NOMO-1 treated with dmso at 0.1 percent for 144 hours (cell line): Measurements from ENCODE around the gene FDCSP.
"Not testable (repeated sequence)": the region's sequence is repeated elsewhere in the genome, so short reads cannot be mapped to it uniquely, and the experiment has no call there.

Experiments
- DNase-seq: peaks from one replicate; lab custom pipeline; 2025; ENCODE audit not compliant: unreplicated experiment; lab: John Stamatoyannopoulos, UW

The FDCSP gene

DNA sequence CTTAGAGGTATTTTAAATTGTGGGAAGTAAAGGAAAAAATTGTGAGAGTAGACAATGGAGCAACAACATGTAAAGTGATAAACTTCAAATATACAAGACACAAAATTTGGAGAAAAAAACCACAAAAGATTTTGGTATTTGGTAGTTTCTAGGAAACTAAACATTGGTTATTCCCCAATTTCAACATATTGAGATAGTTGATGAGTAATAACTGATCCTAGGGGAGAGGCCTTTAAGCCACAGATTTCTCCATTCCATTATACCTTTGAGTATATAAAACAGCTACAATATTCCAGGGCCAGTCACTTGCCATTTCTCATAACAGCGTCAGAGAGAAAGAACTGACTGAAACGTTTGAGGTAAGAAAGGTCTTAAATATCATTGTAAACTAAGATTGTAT, at the start of gene FDCSP:
TSS of gene FDCSP (plus strand) at position 301 of the 400 bp plus-strand sequence. CDS start 5,071 bp downstream, outside the sequence.
- DNase-seq, result no peak

DNA sequence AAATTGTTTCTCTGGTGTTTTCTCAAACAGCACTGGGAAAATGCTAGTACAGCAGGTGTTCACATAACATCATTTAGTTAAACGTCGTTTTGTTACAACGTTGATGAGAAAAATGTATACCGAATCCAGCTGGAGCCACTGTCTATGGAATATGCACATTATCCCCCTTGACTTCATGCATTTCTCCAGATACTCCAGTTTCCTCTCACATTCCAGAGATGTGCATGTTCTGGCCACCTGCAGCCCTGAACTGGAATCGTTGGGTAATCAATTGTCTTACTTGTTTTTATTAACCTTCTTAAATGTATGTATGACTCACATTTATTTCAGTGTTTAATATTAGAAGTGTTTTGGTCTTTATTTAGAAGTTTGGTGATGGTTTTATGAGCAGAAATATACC, 48.8 kb upstream of the FDCSP start:
- no peak for DNase-seq

DNA sequence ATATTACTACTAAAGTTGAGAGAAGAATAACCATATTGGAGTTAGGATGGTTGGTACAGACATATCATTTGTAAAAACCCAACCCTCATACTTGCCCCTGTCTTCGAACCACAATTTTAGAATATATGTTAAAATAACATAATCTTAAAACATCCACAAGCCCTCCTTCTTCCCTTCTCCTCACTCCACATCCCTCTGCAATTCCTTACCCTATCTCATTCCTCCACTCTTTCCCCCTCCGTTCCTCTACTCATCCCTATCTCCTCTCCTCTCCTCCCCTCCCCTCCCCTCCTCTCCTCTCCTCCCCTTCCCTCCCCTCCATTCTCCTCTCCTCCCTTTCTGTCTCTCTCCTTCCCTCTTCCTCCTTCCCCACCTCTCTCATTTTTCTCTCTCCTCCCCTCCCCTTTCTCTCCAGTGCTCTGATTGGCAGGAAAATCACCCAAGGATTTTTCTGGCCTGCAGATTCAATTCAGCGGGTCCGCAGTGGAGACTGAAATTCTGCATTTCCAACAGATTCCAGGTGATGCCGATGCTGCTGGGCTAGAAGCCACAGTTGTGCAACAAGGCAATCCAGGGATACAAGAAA, 47.8 kb upstream of the FDCSP start:
- no peak for DNase-seq

DNA sequence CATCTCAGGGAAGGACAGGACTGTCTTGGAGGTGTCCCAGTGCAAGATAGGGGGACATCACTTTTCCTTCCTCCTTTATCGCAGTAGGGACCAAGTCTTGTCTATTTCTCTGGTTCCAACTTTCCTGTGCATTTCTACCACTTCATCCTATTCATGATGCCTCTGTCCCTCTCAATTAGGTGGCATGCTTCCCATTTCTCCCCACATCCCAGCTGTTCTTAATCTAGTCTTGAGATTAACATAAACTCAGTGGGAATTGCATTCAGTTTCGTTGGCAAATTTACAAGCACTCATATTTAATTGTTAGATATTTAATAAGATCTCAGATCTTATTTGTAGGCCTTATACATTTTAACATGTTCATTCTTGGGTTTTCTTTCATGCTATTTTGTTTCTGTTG, 46.1 kb upstream of the FDCSP start:
- no peak for DNase-seq

DNA sequence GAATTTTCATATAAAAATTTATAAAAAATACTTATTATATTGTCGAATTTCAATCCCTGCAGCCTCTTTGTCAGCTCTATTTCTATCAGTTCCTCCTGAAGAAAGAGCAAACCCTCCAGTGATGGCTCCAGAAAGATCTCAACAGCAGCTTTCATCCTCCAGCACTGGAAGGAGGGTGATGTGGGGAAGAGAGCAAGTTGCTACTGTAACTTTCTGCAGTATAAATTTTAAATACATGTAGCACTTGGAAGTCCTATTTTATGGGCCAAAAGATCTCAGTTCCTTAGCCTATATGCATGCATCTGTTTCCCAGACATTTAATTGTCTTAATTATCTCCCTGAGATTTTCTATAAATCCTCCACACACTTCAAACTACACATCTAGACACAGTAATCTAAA, 44.1 kb upstream of the FDCSP start:
- no peak for DNase-seq

DNA sequence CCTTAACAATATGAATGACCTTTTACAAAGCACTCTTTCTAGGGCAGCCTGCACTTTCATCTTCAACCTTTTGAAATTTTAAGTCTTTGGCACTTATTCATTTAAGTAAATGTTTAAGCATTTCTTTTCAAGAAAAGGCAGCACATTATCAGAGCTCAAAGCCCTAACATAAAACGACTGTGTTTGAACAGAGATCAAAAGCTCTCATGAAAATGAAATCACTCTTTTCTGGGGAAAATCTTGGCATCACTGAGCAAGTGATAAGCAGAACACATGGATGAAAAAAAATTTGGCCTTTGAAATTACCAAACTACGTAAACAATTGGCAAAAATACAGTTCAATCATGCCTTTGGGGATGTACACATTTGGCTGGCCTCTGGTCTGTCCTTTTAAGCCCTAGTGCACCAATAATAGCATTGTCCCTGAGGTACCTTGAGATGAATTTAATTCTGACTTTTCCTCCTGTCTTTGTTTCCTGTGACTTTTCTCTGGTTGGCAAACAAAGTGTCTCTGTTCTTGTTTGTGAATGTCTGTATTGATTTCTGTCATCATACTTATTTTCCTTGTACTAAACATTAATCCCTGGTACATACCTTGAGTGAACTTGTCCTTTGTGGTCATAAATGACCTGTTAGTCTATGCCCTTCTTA, 43.3 kb upstream of the FDCSP start:
- no peak for DNase-seq

DNA sequence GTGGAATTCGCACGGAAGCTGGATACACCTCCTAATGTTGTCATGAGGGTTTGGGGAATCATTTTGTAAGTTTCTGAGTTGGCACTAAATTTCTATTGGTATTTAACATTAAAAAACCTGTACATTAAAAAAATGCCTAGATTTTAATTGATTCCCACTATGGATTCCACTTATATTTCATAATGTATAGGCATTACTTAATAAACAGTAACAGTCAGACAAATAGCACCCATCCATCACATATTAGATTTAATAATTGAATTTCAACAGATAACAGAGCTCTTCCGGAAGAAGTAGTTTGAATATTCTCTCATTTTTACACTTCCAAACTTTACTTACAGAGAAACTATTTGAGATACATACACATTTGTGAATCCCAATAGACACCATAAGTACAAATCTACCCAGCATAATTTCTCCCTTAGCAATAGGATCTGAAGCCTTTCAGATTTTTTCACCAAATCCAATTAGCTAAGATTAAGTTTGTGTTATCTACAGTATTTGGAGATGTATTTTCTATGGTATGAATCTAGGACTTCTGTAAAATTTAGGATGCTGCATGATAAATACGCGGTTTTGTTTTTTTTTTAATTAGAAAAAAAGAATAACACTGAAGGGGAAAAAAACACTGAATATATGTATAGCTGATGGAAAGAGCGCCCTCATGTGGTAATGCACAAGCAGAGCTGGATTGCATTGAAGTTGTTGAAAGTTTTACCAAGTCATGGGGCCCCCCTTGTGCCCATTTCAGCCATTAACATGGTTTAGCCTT, 42.6 kb upstream of the FDCSP start:
- no peak for DNase-seq

DNA sequence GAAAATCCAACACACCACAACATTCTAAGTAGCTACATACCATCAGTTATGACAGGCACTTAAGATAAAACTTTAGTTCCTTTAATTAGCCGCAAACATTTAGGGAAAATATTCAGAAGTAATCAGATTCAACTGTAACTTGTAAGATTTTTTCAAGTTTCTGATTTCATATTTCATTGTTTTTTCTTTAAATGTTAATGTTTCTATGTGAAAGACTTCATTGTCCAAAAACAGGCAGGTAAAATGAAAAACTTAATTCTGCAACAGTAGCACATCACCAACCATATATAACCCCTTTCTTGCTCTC, 42.0 kb upstream of the FDCSP start:
- DNase-seq, result no peak

DNA sequence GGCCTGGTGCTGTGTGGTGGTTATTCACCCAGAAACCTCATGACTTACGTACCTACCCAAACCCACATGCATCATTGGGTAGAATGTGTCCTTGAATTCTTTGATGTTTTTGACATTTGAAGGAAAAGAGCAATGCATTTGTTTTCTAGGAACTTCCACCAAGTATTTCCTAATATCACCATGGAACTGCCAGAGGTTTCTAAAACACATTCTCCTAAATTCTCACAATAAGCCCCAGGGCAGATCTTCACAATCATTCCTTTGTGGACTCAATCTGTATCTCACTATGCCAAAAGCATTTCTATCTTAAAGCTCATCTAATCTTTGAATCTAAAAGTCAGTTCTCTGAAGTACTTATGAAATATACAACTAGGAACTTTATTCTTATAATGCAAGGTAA, 38.7 kb upstream of the FDCSP start:
- DNase-seq, result no peak

DNA sequence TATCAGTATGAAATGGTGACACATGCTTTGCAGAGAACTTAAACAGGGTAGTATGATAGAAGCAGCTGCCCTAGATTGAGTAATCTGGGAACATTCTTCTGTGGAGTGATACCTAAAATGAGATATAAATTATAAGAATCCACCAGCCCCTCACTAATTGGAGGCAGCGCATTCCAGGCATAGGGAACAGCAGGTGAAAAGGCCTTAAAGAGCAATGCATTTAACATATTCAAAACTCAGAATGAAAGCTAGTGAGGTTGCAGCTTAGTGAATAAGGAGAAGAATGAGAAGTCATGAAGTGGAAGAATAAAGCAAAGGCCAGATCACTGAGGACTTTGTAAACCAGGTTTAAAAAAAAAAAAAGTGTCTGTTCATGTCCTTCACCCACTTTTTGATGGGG, 35.3 kb upstream of the FDCSP start:
- DNase-seq, result no peak

DNA sequence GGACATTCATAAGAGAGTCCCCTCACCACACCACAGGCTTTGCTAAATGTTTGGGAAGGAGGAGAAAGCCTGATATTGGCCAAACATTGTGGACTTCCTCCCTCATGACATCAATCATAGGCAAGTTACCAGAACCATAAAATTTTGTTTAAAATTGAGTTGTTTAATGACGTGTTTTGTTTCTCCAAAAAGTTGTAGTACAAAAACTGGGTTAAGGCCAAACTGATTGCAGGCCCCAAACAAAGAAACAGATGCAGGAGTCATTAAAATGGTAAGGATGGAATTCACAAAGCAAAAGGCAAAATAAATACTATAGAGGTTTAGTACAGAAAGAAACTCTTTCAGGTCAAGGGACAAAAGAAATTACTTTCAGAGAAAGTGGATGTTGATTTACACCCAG, 34.3 kb upstream of the FDCSP start:
- DNase-seq, result no peak

DNA sequence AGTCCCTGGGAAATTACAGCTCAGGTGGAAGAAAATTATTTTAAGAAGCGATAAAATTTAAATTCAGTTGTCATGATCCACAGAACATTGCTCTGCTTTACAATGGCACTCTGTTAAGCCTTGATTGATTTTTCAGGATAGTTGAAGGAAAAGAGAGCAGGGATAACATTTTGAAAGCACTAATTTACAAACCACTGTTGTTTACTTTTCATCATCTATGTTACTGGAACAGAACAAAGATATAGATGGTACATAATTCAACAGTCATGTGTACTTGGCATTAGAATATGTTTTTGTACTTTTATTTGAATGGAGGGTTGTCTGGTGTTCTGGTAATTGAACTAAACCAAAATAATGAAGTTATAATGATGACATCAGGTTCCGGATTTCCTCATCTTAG, 33.0 kb upstream of the FDCSP start:
- no peak for DNase-seq

DNA sequence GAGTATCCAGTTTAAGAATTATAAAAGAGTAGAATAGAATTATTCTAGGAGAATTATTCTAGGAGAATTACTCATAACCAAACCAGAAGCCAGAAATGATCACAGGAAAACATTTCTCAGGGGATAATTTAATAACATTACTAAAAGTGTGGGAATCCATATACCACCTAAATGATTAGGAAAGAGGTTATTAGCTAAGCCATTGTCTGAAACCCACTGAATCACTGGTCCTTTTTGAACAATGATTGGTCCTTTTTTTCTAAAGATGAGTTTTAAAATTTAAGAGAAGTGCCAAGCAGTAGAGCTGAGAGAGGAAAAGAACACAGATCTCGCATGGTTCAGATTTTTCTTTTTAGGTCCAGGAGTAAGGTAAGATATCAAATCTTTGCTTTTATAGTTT, 30.5 kb upstream of the FDCSP start, which contains the start of gene ODAM:
TSS of gene ODAM (plus strand) at position 301 of the 400 bp plus-strand sequence. CDS start 819 bp downstream, outside the sequence.
- no peak for DNase-seq

DNA sequence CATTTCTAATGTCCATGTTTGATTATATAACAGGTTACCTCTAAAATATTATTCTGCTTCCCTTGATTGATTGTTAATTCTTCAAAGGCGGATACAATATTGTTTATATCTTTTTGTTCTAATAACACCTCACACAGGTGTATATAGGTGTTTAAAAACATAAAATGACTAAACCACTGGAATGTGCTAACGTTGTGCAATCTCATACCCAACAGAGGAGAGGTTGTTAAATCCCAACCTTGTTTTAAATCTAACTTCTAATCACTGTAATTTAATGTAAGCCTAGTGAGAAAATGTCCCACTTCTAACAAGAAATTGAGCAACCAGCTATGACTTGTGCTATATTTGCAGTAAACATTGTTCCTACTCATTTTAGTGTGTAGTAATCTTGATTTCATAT, 29.1 kb upstream of the FDCSP start:
- DNase-seq, result no peak

DNA sequence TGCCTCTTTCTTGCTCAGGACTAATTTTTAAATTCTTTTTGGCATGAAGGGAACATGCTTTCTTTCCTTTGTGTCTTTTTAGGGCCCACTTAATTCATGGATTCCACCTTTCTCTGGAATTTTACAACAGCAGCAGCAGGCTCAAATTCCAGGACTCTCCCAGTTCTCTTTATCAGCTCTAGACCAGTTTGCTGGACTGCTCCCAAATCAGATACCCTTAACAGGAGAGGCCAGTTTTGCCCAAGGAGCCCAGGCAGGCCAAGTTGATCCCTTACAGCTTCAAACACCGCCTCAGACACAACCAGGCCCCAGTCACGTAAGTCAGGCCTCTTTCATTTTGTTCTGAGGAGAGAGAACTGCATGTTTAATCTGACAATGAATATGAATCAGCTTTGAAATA, 28.1 kb upstream of the FDCSP start:
- DNase-seq, result no peak

DNA sequence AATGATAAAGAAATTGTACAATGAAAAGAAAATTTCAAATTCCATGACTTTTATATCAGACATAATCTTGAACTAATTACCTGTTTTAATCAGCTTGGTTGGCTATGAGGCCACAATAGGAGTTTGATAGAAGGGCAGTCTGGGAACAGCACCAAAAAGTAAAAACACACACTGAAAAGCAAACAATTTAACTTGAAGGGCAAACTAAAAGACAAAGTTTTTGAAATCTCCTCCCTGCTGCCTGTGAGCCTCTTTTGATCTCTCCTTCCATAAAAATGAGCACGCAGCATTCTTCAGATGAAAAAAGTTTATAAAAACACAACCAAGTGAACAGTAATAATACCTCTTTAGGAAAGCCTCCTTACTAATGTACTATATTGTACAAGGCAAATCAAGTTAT, 22.3 kb upstream of the FDCSP start:
- DNase-seq, result no peak

DNA sequence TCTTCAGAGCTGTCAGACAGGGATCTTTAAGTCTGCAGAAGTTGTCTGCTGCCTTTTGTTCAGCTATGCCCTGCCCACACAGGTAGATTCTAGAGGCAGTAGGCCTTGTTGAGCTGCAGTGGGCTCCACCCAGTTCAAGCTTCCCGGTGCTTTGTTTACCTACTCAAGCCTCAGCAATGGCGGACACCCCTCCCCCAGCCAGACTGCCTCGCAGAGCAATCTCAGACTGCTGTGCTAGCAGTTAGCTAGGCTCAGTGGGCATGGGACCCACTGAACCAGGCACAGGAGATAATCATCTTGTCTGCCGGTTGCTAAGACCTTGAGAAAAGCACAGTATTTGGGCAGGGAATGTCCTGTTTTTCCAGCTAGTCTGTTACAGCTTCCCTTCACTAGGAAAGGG, 13.2 kb upstream of the FDCSP start:
- DNase-seq, result not testable (repeated sequence)

DNA sequence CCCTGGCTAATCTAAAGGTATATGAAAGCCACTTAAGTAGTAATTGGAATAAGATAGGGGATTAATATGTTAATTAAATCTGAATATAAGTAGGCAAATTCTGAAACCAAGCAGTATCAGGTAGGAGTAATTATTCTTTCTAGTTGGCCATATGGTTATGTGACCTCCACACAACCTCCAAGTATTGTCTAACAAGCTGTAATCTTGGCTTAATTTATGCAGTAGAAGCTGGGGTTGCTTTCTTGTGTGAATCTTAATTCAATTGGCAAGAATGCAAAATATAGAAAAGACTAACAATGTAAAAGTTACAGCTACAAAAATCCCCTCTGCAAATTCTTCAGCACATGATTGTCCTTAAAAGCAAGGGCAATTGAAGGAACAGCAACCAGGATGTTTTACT, 9.8 kb upstream of the FDCSP start:
- not testable (repeated sequence) for DNase-seq

DNA sequence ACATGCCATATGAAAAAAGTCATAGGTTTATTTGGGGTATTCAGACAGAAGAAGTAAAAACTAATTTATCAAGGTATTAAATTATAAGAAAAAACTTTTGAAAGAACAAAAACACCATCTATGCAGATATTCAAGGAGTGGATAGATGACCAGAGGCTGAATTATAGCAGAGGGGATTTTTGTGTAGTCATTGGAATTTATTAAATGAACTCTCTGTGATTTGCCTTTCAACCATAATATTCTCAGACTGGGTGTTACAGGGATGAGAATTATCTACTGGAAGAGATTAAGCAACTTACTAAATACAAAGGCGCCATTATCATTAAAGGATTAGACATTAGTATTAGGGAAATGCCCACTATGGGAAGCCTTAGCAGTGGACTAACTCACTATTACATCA, 9.4 kb upstream of the FDCSP start:
- DNase-seq, result not testable (repeated sequence)

DNA sequence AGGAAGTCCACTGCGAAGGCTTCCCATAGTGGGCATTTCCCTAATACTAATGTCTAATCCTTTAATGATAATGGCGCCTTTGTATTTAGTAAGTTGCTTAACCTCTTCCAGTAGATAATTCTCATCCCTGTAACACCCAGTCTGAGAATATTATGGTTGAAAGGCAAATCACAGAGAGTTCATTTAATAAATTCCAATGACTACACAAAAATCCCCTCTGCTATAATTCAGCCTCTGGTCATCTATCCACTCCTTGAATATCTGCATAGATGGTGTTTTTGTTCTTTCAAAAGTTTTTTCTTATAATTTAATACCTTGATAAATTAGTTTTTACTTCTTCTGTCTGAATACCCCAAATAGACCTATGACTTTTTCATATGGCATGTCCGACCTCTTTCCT, 4.5 kb upstream of the FDCSP start:
- DNase-seq, result not testable (repeated sequence)

DNA sequence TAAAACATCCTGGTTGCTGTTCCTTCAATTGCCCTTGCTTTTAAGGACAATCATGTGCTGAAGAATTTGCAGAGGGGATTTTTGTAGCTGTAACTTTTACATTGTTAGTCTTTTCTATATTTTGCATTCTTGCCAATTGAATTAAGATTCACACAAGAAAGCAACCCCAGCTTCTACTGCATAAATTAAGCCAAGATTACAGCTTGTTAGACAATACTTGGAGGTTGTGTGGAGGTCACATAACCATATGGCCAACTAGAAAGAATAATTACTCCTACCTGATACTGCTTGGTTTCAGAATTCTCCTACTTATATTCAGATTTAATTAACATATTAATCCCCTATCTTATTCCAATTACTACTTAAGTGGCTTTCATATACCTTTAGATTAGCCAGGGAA, 4.1 kb upstream of the FDCSP start:
- not testable (repeated sequence) for DNase-seq

DNA sequence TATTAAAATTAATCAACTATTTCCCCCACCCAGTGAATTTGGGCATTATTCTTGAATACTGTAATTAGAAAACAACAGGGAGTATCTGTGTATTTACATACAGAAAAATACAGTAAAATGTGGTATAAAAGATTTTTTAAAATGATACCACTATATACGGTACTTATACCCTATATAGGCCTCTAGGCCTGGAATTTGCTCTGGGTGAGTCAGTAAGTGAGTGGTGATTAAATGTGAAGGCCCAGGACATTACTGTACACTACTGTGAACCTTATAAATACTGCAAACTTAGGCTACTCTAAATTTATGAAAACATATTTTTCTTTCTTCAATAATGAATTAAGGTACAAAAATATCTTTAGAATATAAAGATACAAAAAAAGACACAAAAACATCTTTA, 10.2 kb downstream of the FDCSP start:
- no peak for DNase-seq
